ENCODE data around the gene CDH4. TPM values are rescaled to one million over a fixed set of nuclear protein-coding genes. Genes with fewer than 3 reads are reported as not detected.
"Not testable (repeated sequence)": the region's sequence is repeated elsewhere in the genome, so short reads cannot be mapped to it uniquely, and the experiment has no call there.

Gene CDH4
- total RNA-seq, 1 donor from 2014 or later: 12.1 TPM

DNA sequence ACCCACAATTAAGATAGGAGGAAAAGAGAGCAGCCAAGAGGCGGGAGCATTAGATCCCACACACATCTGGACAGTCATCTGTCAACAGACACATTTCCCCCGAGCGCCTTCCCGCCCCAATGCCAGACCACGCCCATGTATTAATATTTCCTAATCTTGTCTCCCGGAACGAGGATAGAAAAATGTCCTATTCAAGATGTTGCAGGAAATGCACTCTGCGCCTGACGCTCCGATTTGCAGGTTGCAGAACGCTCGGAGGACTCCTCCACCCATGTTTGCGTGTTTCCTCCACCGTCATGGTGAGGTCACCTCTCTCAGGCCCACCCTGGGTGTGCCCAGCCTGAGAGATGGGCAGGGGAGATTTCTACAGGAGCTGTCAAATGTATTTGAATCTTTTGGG, 598.4 kb downstream of the CDH4 start:
- TF ChIP-seq, protein P1, sequence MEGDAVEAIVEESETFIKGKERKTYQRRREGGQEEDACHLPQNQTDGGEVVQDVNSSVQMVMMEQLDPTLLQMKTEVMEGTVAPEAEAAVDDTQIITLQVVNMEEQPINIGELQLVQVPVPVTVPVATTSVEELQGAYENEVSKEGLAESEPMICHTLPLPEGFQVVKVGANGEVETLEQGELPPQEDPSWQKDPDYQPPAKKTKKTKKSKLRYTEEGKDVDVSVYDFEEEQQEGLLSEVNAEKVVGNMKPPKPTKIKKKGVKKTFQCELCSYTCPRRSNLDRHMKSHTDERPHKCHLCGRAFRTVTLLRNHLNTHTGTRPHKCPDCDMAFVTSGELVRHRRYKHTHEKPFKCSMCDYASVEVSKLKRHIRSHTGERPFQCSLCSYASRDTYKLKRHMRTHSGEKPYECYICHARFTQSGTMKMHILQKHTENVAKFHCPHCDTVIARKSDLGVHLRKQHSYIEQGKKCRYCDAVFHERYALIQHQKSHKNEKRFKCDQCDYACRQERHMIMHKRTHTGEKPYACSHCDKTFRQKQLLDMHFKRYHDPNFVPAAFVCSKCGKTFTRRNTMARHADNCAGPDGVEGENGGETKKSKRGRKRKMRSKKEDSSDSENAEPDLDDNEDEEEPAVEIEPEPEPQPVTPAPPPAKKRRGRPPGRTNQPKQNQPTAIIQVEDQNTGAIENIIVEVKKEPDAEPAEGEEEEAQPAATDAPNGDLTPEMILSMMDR (IDR thresholded peaks at IDR 0.05; ENCODE audit: insufficient read depth, low read length, severe bottlenecking): no peak
- H3K27me3 ChIP-seq (ENCODE audit: control insufficient read depth, insufficient read depth, low read length): no peaks in the 10 kb centered on the region
- FAIRE-seq: no peak
- DNase-seq (ENCODE audit: low read depth): no peak
- H3K36me3 ChIP-seq (ENCODE audit: control insufficient read depth, insufficient read depth, low read length): no peaks in the 10 kb centered on the region
- H3K4me3 ChIP-seq (ENCODE audit: low read depth, low read length): no peak overlapping the region

GRCh38 chr20:61850926-61851900, 599.2 kb downstream of the CDH4 start:
- Histone ChIP-seq H3K27me3 (ENCODE audit: control insufficient read depth, insufficient read depth, low read length) (no peaks in the 10 kb centered on the region), H3K36me3 (ENCODE audit: control insufficient read depth, insufficient read depth, low read length) (no peaks in the 10 kb centered on the region), H3K4me3 (ENCODE audit: low read depth, low read length) (no peak overlapping the region)
- TF ChIP-seq, protein P1 (IDR thresholded peaks at IDR 0.05; ENCODE audit: insufficient read depth, low read length, severe bottlenecking): no peak
- DNase-seq (ENCODE audit: low read depth): no peak
- no peak for FAIRE-seq

- DNase-seq (ENCODE audit: low read depth) (no peak), FAIRE-seq (no peak)
- Histone ChIP-seq H3K27me3 (ENCODE audit: control insufficient read depth, insufficient read depth, low read length) (no peaks in the 10 kb centered on the region), H3K36me3 (ENCODE audit: control insufficient read depth, insufficient read depth, low read length) (no peaks in the 10 kb centered on the region), H3K4me3 (ENCODE audit: low read depth, low read length) (no peak overlapping the region)
- TF ChIP-seq, protein P1 (IDR thresholded peaks at IDR 0.05; ENCODE audit: insufficient read depth, low read length, severe bottlenecking): no peak
These were observed 600.4 kb downstream of the CDH4 start for GRCh38 chr20:61852268-61853072.

DNA sequence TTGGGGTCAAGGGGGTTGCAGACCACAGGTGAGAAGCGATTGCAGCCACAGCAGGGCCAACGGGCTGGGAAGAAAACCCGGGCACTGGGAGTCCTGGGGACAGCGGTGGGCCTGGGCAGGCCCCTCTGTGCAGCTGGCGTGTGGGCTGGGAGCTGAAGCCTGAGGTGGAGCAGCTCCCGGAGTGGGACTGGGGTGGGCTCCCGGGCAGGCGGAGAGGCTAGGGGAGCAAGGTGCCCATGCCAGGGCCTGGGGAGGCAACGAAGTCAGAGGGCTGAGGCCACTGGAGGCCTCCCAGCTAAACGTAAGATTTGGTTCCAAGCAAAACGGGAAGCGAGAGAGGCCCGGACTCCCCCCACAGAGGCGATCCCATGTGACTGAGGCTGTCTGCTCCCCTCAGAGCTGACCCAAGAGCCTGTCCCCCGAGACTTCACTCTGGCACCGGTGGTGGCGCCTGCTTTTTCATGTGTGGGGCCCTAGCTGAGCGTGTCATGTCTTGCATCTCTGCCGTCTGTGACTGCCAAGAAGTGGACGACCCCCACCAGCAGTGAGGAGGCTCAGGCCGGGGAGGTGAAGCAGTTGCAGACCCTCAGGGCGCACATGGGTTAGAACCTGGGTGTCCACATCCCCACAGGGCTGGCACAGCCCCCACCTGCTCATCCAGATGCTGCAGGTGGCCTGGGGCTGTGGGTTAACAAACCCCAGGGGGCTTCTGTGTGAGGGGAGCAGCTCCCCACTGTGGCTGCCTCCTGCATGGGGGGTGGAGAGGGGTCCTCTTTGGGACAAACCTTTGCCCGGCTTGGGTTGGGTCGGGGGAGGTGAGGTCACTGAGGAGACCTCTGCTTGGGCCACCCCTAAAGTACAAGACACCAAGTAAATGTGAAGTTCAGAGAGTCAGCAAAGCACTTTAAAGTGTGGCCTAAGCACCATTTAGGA, 601.3 kb downstream of the CDH4 start:
- Histone ChIP-seq H3K4me3 (ENCODE audit: low read depth, low read length) (no peak overlapping the region), H3K27me3 (ENCODE audit: control insufficient read depth, insufficient read depth, low read length) (no peaks in the 10 kb centered on the region), H3K36me3 (ENCODE audit: control insufficient read depth, insufficient read depth, low read length) (no peaks in the 10 kb centered on the region)
- DNase-seq (ENCODE audit: low read depth) (no peak), FAIRE-seq (no peak)
- TF ChIP-seq, protein P1 (IDR thresholded peaks at IDR 0.05; ENCODE audit: insufficient read depth, low read length, severe bottlenecking): no peak

DNA sequence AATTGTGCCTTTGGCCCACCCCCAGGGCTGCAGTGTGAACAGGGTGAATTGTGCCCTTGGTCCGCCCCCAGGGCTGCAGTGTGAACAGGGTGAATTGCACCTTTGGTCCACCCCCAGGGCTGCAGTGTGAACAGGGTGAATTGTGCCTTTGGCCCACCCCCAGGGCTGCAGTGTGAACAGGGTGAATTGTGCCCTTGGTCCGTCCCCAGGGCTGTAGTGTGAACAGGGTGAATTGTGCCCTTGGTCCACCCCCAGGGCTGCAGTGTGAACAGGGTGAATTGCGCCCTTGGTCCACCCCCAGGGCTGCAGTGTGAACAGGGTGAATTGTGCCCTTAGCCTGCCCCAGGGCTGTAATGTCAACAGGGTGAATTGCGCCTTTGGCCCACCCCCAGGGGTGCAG, 602.5 kb downstream of the CDH4 start:
- H3K36me3 ChIP-seq (ENCODE audit: control insufficient read depth, insufficient read depth, low read length); DNase-seq (ENCODE audit: low read depth); H3K4me3 ChIP-seq (ENCODE audit: low read depth, low read length); H3K27me3 ChIP-seq (ENCODE audit: control insufficient read depth, insufficient read depth, low read length): not testable (repeated sequence)
- peak; percentile 28 for FAIRE-seq
